HG02588 (cell line): ENCODE data around the gene VSTM2B.

Experiments used
- ATAC-seq: cut with Tn5 transposase; IDR thresholded peaks from one replicate; pipeline ENCODE4 v1.9.1; 2021; ENCODE audit warnings: mild to moderate bottlenecking, moderate library complexity; ENCODE audit not compliant: unreplicated experiment

Gene VSTM2B

DNA sequence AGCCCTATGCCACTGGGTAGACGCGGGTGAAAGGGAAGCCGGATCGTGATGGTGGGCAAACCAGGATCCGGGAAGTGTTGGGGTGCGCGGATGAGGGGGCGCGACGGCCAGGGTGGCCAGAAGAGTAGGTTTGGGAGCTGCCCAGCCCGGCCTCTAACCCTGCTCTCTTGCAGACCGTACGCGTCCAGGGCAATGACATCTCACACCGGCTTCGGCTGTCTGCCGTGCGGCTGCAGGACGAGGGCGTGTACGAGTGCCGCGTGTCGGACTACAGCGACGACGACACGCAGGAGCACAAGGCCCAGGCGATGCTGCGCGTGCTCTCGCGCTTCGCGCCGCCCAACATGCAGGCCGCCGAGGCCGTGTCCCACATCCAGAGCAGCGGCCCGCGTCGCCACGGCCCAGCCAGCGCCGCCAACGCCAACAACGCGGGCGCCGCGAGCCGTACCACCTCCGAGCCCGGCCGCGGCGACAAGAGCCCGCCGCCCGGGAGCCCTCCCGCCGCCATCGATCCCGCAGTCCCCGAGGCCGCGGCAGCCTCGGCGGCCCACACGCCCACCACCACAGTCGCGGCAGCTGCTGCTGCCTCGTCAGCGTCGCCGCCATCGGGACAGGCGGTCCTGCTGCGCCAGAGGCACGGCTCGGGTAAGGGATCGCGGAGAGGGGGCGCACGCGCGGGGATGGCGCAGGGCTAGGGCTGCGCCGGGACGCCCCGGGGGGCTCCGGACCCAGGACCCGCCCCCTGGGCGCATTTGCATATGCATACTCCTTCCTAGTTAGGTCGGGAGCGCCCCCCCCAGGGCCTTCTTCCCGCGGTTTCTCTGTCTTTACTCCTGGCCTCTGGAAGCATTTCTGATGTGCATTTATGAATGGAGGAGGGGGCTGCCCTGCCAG is 4.1 kb downstream of the VSTM2B start:
- ATAC-seq, result no peak

DNA sequence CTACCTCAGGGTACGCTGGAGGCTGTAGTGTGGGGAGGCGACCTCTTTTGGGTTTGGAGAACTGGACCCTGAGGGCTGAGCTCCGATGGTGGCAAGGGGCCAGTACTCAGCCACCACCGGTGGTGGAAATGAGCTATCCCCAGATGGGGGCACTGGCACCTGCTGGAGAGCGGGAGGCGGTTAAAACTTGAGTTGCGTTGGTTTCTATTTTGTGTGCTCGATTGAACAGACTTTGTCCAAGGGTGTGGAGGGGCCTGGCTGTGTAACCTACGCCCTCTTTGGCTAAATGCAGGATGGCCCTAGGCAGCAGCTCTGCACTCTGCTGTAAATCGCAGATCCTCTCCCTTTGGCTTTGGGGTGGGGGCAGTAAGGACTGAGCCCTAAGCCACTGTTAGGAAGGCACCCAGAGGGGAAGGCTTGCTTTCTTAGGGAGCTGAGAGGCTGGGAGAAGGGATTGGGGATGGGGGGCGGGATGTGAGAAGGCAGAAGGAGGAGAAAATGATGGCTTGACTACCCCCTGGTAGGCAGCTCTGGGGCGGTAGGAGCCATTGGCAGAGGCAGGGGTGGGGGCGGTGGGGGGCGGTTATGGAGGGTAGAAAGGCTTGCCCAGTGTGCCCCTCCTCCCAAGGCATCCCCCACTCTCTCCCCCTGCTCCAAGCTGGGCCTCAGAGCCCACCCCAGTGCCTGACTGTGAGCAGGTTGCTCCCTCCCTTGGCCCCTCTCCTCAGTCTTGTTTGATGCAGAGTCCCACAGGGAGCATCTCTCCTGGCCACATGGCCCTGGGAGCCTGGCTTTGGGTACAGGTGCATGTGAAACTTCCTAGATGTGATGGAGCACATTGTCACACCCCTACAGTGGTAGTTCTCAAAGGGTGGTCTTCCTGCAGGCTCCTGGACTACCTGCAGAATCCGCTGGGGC is 5.0 kb downstream of the VSTM2B start:
- ATAC-seq, result no peak

DNA sequence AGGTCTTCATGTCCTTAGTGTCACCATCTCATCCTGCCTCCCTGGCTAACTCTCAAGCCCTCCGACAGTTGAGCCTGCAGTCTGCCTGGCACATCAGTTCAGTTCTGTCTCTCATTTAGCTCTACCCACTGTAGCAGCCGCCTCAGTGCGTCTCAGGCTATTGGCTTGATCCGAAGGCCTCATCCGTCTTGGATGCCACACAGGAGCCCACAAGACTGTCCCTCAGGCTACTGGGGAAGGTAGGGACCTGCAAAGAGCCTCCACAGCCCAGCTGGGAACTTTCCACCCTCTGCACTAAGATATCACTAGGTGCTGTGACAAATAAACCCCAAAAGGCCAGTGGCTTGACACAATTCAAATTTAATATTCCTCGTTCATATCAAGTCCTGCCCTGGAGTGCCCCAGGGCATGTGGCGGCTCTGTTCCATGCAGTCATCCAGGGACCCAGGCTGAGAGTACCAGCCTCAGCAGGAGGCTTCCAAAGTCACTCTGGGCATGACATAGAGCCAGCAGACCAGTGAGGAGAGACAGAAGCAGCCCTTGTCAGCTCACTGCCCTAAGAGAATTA is 5.7 kb downstream of the VSTM2B start:
- ATAC-seq, result no peak

DNA sequence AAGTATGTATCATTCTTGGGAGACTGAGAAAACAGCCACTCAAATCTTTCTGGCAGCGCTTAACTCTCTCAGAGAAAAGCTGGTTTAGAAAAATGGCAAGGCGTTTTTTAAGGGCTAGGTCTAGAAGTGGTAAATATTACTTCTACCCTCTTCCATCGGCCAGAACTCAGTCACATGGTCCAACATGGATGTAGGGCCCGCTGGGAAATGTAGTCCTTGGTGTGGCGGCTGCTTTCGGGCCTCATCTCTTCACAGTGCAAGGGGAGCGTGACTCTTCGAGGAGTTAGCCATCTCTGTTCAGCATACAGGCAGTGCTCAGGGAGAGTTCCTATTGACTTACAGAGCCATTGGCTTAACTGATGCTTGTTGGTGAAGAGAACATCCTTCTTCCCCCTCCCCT is 6.3 kb downstream of the VSTM2B start:
- no peak for ATAC-seq

DNA sequence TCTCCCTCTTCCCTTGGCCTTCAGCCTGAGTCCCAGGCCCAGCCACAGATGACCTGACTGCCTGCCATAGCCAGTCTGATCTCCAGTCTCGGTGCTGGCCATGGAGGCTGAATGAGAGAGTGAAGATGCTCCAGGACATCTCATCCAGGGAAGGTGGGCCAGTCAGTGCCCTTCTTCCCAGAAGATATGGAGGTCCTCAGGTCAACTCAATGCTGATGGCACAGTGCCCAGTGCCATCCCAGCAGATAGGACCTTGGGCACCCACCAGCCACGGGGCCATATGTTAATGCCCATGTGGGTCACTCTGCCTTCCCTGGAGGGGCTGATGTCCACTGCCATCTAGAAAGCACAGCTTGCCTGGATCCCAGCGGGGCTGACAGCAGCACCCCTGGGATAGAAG is 7.2 kb downstream of the VSTM2B start:
- ATAC-seq, result no peak

DNA sequence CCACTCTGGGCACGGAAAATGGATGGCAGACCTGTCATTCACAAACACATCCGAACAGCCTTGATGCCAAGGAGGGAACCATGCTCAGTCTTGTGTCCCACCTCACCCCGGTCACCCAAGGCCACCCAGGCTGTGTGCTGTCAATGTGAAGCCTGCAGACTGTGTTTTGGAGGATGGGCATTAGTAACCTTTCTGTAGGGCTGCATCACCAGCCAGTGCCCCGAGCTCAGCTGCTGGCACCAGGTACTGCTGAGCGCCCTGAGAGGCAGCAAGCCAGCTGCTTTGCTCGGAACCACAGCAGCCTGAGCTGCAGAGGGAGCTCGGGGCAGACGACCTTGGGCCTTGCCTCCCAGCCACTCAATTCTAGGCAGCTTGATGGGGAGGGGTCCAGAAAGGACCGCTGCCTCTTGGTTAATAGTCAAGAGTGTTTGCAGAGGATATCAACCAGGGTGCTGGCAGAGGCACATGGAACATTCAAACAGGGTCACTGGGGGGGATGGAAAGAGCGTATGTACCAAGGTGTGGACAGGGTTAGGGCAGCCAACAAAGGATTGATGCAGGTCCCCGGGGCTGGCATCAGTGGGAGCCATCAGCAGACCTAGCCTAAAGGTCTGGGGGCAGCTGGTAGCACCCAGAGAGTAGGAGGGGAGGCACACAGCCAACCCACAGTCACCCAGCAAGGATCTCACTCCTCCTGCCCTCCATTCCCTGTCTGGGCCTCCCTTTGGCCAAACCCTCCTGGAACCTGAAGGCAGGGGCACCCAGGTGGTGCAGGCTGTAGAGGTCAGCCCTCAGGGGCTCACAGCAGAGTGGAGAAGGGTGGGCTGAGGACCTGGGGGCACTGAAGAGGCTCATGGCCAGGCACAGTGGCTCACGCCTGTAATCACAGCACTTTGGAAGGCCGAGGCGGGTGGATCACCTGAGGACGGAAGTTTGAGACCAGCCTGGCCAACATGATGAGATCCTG is 8.1 kb downstream of the VSTM2B start:
- ATAC-seq, result no peak

DNA sequence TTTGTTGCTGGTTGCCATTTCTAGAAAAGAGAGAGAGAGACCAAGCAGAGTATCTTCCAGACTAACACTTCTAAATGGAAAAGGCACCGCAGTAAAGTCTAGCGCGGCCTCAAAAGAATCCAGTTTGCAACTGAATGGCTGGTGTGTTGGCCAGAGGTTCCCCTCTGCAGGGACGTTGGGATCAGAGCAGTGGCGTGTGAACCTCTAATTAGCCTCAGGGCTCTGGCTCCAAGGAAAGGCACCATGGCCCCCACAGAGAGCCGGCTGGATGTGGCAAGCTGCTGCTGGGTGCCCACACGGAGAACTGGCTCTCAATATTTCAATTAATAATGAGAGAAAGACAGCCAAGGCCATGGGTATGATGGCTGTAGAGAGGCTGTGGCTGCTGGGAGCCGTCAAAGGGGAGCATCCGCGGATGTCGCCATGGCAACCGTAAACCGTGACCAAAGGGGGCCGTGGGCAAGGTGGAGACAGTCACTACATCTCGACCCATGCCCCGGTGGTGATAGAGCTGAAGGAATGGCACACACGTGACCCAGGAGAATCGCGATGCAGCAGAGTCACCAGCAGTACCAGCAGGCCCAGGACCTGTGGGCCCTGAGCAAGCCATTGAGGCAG is 9.5 kb downstream of the VSTM2B start:
- no peak for ATAC-seq

DNA sequence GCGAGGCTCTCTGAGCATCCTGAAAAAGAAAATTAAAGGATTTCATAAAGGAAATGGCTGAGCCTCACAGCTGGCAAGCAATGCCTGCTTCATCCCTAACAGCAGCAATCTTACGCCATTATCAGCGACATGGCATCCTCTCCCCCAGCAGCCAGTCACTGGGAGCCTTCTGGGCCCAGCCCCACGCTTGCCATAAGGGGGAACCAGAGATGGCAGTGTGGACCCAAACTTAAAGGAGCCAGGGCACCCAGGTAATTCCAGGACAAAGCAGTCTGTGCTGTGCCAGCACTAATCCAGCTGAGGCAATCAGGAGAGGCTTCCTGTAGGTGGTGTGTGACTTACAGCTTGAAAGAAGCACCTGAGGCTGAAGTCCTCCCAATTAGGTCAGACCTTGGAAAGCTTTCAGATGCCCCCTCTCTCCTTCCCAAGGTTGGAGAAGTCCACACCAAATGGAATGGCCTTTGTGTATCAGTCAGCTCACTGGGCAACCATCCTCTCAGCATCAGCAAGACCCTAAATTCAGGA is 10.3 kb downstream of the VSTM2B start:
- no peak for ATAC-seq

DNA sequence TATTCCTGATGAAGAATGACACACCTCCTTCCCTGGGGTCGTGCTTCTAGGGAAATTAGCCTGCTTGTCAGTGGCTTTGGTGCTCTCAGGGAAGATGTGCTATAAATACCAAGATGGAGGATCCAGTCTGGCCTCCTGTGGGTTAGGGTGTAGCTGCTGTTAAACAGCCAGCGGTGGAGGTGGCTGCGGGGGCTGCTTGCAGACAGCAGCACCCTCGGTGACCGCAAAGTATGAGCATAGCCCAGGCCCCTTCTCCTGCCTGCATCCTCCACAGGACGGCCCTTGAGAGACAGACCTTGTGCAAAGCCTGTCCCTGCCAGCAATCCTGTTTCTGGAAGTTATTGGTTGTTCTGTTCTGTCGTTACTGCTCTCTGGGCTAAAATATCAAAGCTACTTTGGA is 11.4 kb downstream of the VSTM2B start:
- no peak for ATAC-seq

DNA sequence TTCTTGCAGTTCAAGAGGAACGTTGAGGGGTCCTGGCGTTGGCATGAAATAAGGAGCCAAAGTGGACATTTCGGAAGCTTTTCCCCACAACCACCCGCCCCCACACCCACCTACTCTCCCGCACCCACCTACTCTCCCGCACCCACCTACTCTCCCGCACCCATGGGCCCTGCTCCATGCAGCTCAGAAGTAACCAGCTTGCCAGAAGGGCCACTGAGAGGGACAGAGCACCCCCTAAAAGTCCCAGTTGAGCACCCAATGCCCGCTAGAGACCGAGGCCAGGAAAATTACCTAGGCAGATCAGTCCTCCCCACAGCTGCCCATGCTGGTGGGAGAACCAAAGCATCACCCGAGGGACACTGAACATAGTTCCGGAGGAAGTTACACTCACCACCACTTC is 11.8 kb downstream of the VSTM2B start:
- ATAC-seq, result no peak

DNA sequence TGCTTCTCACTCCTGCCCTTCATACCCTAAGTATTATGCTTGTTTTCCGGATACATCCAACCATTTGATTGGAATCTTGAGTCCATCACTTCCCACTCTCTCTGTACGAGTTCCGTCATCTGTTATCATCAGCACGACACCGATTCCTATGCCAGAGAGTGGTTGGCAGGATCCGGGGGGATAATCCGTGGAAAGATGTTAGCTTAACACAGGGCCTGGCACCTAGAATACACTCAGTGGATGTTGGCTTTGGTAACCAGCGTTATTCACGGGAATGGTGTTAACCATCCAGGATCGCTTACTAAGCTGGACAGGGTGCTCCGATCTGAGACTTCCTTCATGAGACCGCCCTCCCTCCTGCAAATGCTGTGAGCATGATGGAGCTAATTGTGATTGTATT is 12.4 kb downstream of the VSTM2B start:
- ATAC-seq, result no peak

DNA sequence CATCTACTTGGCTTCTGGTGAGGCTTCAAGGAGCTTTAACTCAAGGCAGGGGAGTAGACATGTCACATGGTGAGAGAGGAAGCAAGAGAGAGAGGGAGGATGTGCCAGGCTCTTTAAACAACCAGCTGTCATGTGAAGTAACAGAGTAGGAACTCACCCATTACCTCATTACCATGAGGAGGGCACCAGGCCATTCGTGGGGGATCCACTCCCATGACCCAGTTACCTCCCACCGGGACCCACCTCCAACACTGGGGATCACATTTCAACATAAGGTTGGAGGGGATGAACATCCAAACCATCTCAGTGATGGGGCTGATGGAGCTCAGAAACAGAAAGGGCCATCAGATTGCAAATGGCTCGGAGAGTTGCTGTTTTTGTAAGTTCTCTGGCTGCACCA is 12.9 kb downstream of the VSTM2B start:
- no peak for ATAC-seq

DNA sequence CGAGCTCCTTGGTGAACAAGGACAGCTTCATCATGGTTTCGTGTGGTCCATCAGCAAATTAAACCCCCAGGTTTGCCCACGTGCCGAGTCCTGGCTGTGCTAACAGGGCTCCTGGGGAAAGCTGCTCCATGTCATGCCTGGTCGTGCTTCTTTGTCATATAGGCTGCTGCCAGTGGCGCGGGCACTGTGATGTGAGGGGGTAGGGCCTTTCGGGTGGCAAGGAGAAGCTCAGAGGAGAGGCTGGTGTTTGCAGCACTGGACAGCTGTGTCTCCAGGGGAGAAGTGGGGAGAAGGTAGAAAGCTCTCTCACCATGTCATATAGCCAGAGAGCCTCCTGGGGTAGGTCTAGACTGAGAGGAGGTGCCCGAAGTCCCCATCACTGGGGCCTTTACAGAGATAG is 13.3 kb downstream of the VSTM2B start:
- no peak for ATAC-seq

DNA sequence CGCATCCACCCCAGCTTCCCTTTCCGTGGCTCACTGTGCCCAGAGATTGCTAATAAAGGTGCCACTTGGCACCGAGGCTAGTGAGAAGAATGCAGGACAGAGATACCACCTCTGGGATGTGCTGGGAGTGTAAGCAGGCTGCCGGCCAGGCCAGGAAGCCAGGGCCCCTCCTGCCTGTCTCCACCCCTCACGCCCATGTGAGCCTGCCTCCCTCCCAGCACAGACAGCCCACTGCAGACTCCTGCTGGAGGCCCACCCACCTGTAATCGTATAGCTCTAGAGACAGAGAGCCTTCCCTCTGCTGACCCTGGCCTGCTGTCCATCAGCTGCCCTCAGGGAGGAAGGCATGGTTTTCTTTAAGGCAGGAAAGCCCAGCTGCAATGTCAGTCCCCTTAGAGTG is 13.9 kb downstream of the VSTM2B start:
- ATAC-seq, result no peak

DNA sequence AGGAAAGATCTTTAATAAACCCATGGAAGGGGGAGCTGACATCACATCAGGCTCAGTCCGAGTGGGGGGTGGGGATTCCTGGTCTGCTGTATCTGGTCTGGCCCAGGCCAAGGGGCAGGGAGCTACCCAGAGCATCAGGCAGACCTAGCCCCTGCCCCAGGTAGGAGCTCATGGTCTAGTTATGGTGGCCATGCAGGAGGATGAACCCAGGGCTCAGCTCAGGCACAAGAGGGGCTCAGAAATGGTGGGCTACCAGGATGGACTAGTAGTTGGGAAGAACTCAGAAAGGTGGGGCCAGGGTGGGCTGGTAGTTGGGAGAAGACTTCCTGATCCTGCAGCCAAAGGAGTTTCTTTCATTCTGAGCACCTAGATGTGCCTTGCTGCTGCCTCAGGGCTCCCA is 14.3 kb downstream of the VSTM2B start:
- no peak for ATAC-seq

DNA sequence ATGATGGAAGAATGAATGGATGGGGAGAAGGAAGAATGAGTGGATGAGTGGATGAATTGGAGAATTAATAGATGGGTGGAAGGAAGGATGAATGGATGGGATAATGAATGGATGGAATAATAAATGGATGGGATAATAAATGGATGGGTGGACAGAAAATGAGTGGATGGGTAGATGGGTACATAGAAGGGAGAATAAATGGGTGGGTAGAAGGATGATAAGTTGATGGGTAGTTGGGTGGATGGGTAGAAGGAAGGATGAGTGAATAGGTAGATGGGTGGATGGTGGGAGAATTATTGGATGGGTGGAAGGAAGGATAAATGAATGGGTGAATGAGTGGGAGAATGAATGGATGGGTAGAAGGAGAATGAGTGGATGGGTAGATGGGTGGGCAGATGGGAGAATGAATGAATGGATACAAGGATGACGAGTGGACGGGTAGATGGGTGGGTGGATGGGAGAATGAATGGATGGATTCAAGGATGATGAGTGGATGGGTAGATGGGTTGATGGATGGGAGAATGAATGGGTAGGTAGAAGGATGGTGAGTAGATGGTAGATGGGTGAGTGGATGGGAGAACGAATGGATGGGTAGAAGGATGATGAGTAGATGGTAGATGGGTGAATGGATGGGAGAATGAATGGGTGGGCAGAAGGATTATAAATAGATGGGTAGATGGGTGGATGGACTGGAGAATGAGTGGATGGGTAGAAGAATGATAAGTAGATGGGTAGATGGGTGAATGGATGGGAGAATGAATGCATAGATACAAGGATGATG is 15.9 kb downstream of the VSTM2B start:
- ATAC-seq, result no peak

DNA sequence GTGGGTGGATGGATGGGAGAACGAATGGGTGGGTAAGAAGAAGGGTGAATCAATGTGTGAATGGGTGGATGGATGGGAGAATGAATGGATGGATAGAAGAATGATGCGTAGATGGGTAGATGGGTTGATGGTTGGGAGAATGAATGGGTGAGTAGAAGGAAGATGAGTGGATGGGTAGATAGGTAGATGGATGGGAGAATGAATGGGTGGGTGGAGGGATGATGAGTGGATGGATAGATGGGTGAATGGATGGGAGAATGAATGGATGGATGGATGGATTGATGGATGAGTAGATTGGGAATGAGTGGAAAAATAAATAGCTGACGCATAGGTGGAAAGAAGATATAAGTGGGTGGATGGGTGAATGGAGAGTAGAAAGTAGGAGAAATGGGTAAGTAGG is 16.5 kb downstream of the VSTM2B start:
- ATAC-seq, result no peak

DNA sequence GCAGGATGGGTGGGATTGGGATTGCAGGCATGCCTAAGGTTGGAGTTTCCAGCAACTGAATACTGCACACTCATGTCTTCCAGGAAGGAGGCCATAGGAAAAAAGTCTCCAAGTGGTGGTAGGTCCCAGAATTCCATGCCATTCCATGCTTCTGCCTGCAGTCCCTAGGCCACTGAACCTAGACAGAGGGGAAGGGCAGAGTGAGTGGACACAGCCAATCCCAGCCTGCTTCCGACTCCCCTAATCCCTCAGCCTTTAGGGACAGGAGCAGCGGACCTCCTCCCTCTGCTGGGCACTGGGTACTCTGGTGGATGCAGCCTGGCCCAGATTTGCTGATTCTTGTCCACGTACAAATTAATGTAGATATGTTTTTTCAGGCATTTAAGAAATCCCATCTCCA is 17.0 kb downstream of the VSTM2B start:
- ATAC-seq, result no peak

DNA sequence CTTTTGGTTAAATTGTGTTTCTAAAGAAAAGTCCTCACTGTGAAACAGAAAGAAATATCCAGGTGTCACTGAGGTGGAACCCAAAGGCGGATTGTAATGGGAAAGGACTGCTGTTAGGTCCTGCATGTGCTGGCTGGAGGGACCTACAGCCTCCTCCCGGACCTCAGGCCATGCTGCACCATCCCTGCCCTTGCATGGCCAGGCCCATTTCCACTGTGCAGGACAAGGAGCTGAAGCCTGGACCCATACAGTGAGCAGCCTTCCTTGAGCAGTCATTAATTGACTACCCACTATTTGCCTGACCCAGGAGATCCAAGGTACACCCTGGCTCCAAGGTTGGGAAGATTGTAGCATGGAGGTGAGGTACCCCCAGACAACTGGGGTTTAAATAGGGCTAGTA is 17.6 kb downstream of the VSTM2B start:
- no peak for ATAC-seq
